Hematopoietic multipotent progenitor cell treated with erythropoietin and hydrocortisone succinate and interleukin-3 and kit ligand, for 8 days (in vitro differentiated cells): ENCODE results near the gene PC.

ENCODE experiments used
- DNase-seq: peaks from one replicate; pipeline ENCODE4 v3.0.0-alpha.2; 2015

The PC gene

DNA sequence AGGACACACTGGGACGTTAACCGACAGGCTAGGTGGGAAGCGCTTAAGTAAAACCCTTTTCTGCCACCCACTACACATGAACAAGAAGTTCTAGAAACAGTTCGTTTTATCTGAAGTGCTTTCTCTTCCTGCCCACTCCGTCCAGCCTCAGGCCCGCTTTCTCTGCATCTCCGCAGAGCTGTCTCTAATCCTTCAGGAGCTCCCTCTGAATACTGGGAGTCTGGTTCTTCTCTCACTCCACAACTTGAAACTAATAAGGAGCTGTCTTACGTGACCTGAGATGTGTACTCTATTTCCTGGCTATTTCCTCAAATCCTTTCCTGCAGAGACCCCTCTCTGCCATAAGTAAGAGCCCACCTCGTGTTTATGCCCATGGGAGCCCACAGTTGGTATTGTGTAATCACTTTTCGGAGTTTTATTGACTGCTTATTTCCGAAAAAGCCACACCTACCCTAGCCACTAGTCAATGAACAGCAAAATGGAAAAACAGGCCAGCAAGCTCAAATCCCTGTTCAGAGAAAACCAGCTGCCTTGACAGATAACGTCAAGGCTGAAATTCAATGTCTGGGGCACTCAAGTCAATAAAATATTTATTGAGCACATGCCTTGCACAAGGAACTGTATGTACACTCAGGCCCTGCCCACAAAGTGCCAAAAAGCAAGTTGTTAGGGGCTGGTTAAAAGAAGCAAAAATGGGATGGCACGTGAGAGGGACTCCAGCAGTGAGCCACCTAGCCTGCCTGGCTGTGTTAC lies 4.9 kb downstream of the PC start:
- DNase-seq: no peak

DNA sequence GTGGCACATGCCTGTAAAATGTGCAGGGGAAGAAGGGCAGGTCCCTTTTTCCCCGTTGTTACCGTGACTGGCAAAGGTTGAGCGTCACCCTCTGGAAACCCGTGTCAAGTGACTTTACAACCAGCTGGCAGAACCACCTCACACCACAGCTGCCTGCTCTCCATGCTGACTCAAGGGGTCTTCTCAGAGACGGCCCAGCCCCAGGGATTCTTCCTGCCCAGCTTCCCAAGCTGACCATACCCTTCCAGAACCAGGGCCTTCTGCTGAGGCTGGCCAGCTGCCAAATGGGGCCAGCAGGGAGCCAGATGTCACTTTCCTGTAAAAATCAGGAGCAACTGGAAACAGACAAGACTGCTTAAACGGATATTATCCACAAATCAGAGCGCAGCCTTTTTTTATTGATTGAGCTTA lies 6.3 kb downstream of the PC start:
- no peak for DNase-seq

DNA sequence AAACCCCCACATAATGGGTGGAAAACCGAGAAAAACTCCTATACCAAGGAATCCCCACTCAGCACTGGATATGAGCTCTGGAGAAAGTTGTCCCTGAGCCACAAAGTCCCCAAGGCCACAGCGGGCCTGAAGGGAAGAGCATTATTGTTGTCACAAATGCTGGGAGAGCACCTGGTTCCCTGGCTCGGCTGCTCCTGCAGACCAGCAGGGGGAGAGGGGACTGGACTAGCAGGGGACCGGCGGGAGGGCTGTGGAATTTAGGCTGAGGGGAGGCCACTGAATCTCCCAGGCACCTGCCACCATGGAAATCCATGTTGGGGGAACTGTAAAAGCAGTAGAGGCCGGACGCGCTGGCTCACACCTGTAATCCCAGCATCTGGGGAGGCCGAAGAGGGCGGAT lies 7.0 kb downstream of the PC start:
- no peak for DNase-seq

DNA sequence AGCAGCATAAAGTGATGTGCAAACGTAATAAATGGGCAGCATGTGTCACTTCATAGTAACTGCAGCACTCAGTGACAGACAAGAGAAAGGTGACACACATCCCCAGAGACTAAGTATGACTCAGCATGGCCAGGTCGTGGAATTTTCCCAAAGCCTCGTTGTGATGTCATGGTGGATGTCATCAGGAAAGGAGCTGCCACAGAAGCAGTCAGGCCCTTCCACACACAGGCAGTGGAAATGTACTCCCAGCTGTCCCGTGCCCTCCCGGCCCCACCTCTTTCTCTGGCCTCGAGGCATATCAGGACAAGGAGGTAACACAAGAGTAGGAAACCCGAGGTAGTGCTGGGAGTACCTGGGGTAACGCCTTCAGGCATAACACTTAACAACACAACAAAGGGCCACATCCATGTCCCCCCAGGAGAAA lies 8.1 kb downstream of the PC start:
- no peak for DNase-seq

DNA sequence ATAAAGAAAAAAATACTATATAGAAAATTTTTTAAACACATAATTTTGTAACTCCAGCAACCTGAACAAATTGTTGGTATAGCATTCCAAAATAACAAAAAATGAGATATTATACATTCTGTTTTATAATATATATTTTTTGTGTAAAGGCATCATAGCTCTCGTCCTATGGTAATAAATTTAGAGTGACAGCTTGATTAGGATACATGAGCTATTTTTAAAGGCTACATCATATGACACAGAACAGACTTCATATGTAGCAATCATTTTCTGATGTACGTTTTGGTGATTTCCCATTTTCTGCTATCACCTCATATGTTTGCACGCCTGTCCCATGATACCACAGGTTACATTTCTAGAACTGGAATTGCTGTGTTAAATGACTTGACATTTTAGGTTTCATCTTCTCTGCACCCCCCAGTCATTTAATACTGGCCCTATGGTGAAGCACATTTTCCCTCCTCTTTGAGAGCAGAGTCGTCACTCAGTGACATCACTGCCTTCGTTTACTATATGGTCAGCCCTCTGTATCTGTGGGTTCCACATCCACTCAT lies 19.5 kb downstream of the PC start:
- DNase-seq: no peak

DNA sequence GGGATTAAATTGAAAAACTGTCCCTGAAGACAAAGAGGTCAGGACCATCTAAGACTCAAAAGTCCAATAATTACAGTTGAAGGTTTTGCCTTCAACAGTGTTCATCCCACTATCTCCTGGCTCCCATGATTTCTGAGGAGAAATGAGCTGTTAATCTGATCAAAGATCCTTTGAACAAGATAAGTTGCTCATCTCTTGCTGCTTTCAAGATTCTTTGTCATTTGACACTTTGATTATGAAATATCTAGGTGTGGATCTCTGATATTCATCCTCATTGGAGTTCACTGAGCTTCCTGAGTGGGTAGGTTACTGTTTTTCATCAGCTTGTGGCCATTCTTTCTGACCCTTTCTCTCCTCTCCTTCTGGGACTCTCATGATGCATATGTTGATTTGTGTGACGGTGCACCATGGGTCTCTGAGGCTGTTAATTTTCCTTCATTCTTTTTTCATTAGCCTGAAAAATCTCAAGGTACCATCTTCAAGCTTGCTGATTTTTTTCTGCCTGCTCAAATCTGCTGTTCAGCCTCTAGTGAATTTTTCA lies 20.9 kb downstream of the PC start:
- no peak for DNase-seq

DNA sequence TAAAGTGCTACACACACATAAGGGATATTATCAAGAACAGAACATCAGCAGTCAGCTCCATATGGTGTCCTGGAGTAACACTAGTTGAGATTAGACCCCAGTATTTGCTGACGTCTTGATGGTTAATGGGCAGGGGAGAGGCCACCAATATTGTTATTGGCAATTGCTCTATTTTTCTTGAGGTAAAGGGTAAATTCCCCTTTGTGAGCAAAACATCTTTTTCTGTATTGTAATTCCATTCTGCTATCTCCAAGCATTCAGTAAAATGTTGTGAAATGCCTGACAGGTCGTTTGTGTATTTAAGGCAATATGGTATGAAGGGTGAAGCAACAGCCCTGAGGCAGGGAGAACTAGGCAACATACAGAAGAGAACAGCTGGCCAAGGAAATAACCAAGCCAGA lies 21.9 kb downstream of the PC start:
- DNase-seq: peak; percentile 64

DNA sequence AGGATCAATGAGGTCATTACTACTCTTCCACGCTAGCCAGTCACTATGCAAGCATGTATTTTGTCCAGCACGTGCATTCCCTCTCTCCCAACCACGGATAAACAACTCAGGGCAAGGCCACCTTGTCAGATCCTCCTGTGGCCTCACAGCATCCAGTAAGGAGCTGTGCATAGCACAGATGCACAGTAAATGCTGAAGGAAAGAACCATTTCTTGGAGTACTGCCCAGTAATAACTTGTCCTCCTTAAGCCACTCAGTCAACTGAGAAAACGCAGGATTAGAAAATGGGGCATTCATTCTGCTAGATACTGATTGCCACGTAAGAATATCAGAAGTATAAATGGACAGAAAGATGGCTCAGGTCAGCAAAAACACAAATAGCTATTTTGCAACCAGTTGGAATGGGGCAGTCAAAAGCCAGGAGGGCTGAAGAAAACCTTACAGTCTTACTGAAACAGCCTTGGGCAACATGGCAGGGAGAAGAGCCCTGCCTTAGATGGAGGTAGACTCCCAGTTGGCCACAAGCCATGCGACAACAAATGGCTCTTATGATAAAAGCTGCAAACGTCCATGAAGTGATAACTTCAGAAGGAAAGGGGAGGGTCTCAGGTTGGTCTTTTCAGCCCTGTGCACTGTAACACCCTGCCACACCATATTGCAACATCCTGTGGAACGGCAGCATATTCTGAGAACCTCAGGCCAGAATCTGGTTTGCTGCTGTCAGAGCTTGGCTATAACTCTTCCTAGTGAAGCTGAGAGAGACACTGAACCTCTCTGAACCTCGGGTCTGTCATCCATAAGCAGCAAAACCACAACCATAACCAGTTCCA lies 23.0 kb downstream of the PC start:
- peak; percentile 96 for DNase-seq

DNA sequence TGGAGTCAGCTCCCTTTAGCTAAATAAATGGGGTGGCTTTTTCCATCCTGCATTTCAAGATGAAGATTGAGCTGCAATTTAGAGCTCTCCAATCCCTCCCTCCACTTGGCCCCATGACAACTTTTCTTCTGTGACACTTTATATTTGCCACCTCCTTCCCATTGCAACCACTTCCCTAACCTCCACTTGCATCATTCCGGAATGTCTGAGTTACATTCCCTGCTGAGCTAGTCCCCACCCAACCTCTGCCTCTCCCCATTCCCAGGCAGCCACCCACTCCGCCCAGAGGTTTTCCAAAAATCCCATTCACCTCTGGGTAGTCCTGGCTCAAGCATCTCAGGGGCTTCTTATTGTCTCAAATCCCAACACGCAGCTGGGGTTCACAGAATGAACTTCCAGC lies 24.7 kb downstream of the PC start:
- DNase-seq: no peak

DNA sequence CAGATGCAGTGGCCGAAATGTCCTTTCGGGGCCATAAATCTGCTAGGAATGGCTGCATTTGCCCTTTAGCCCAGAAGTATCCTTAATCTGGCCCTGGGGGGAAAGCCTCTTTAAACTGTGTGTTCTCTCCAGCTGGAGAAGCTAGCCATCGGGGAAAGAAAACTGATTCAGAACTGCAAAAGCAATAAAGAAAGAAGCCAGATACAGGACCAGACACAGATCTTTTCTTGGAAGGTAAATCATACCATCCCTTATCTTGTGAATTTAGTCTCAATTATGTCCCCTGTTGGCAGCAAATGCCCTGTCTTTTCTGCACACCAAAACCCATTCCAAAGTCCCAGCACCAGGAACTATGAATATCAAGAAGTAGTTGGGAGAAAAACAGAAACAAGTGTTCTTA lies 25.6 kb downstream of the PC start:
- no peak for DNase-seq

DNA sequence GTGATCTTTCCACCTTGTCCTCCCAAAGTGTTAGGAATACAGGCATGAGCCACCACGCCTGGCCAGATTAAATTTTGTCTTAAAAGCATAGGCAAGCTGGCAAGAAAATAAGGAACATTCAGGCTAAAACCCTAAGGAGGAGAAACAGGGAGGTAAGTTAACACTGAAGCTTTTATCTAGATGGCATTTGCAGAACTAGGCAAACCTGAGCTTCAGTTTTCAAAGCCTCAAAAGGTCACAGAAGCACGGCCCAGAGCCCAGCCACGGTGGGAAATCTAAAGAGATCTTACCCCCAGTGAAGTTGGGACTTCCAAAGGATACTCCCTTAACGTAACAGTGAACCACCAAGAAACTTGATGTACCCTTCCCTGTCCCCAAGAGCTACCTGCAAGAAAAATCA lies 28.4 kb downstream of the PC start:
- DNase-seq: no peak

DNA sequence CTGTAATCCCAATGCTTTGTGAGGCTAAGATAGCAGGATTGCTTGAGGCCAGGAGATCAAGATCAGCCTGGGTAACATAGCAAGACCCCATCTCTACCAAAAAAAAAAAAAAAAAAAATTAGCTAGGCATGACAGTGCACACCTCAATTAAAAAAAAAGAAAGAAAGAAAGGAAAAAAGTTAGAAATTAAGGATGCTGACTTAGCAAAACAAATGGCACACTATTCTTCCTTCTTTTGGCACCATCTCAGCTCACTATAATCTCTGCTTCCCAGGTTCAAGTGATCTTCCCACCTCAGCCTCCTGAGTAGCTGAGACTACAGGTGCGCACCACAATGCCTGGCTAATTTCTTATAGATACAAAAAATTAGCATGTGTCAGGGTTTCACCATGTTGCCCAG lies 33.9 kb downstream of the PC start:
- no peak for DNase-seq

DNA sequence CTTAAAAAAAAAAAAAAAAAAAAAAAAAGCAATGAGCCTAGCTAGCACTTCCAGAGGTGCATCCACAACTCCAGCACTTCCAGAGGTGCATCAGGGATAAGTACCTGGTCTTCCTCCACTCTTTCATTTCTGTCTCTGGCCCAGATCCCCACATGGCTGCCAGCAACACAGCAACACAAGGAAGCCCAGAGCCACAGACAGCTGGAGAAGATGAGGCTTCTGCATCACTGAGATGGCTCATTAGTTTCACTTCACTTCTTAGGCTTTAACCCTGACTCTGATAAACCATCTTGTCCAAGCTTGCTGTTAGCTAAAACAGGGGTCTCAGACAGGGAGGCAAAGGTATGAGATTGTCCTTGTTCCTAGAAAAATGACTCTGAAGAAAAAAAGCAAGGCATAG lies 35.6 kb downstream of the PC start:
- no peak for DNase-seq

DNA sequence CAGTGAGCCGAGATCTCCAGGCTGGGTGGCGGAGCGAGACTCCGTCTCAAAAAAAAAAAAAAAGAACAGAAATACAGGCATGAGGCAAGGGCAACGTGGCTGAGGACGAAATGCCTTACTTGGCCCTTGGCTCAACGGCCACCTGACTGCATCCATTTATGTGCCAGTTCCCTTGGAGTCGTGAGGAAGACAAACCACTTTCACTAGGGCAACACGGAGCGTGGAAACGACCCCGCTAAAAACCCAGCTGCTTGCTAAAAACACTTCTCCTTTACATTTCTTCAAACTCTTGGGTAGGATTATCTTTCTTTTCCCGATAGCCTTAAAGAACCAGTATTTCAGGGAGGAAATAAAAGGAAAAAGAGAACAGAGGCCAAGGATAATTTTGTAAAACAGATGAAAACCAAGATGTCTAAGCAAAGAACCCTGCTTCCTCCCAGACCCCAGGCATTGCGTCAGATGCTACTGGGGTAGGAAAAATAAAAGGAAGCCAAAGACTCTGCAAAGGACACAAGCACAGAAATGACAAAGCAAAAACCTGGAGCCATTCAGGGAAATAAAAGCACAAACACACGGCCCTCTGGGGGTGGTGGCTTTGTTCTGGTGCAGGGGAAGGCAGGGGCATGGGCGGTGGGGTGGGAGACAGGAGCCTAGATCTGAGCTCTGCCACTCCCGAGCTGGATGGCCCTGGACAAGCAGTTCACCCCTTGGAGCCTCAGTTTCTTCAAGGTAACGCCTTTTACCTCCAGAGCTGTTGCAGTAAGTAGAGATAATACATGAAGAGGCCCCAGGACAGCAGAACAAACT lies 37.0 kb downstream of the PC start:
- no peak for DNase-seq

DNA sequence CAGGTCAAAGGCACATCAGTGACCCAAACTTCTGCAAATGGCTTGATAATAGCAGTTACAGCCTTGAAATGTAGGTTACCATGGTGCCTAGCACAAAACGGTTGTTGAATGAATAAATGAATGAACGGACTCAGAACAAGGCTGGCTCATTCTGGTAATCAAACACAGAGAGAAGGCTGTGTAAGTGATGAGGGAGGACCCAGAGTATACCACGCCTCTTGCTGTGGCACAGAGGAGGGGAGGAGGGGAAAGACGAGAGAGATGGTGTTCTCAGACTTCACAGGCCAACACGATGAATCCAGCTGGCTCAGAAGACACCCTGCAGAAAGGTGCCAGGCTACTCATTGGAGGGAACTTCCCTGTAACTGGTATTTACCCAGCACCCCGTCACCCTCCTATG lies 38.3 kb downstream of the PC start:
- peak; percentile 37 for DNase-seq

DNA sequence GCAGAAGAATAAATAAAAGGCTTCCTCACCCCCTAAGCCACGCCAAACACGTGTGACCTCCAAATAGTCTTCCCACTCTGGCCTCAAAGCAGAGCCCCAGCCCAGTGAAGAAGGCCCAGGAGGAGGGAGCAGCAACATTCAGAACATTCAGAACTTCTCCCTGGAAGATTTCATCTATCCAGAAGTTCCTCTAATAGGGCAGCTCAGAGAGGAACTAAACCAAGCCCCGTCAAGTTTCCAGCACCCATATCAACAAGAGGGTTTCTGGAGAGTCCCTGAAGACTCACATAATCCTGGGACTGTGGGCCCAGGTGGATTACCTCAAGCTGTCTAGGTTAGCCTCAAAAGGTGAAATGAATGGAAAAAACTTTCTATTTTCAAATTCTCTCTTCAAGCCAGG lies 39.4 kb downstream of the PC start:
- no peak for DNase-seq

DNA sequence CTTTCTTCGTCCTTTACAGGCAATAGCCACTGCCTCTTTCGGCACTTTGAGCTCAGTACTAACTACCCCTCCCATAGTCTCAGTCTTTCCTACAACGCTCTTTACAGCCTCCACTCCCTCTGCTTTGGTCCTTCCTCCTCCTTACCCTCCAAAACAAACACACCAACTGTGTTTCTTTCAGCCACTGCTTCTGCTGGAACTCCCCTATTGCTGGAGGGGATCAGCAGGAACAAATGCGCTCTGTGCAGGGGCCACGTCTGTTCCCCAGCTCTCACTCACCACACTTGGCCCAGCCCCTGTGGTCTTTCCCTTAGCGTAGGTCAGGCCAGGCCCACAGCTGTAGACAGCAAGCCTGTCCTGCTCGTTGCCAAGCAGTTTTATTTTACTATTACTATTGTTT lies 42.3 kb downstream of the PC start:
- DNase-seq: no peak

DNA sequence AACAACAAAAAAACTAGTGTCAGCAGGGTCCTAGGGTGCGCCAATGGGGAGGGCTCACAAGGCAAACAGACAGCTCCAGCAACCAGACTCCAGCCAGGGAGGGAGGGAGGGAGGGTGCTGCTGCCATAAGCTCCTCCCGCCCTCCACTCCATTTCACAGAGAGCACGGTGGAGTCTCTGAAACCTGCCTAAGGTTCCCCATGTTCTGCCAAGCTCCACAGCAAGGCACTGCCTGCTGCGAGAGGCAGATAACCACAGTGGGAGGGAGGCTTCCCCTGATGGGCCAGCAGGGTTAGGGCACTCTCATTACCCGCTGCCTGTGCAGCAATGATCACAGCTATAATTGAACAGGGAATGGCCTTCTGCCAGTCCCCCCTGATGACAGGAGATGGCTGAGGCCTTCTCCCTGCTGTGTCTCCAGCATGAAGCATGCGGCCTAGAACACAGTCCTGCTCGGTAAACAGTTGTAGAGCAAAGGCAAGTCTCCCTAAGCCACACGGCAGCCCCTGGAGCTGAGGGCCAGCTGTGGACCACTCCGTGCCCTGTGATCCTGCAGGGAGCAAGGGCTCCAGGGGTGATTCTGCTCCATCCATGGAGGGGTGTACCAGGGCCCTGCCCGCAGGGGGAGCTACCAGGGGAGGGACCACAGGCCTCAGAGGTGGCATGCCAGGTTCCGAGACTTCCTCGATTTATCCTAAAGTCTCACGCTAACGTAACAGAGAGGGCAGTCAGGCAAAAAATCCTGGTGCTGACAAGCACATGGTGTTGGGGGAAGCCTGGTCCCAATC lies 42.9 kb downstream of the PC start:
- DNase-seq: peak; percentile 96

DNA sequence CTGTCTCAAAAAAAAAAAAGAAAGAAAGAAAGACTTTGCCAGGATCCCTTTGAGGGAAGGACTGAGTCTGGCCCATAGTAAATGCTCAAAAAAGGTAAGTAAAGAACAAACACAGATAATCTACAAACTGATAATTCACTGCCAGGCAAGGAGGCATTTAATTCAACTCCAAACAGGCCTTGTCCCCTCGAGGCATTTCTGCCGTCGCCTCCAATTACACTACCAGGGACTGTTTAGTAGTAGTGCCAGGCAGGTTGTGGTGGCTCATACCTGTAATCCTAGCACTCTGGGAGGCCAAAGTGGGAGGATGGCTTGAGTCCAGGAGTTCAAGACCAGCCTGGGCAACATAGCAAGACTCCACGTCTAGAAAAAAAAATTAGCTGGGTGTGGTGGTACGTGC lies 43.7 kb downstream of the PC start:
- DNase-seq: no peak

DNA sequence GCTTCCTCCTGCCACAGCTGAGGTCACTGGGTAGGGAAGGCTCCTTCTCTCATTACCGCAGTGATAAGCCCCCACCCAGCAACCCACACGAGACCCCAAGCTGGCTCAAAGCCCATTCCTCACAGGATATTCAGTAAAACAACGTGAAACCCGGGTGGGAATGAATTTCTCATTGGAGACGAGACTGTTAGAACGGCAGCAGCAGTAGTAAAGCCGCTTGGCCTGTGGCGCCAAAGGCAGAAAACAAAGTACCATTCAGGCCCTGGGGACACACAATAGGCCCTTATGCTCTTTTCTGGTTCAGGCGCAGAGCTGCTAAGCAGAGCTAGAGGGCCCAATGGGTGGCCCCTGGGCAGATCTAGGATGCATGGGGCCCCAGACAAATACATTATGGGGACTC lies 45.3 kb downstream of the PC start:
- no peak for DNase-seq

DNA sequence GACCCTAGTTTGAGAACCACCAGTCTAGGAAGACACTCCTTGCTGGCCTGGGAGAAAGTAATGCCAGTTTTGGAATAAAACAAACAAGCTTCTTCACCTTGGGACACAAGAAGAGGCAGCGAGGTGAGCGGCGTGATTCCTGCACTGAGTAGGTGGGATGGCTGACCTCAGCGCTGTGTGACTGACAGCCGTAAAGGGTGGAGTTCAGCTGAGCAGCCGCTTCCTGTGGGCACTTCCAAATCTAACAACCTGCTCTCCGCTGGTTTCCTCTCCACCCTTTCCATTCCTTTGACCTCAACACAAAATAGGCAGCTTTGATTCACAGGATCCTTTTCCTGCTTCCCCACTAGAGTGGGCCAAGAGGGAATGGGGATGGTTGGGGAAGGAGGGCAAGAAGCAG lies 45.8 kb downstream of the PC start:
- no peak for DNase-seq

DNA sequence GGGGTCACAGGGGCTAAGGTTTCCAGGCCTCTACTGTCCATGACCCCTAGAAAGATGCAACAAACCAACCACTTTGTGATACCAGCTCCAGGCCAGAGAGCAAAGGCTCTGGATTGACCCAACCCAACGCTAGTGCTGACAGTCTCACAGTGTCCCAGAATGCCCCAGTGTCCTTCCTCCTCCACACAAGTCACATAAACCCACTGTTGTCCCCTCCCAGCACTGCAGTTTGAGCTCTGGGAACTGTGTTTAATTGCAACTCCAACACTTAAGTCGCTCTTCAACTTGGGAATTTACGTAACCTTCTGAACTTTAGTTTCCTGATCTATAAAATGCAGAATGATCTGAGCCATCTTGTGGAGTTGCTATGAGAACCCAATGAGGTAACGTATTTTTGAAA lies 47.5 kb downstream of the PC start:
- no peak for DNase-seq
